NT2/D1 (cell line): Measurements from ENCODE around the gene LIMS1.
"Not testable (repeated sequence)": the region's sequence is repeated elsewhere in the genome, so short reads cannot be mapped to it uniquely, and the experiment has no call there.

Experiments
- SUZ12 ChIP-seq: IDR thresholded peaks from 2 replicates; pipeline ENCODE4 v1.6.1; 2011; ENCODE audit not compliant: insufficient read length, insufficient read depth; ENCODE audit errors: extremely low read depth
- YY1 ChIP-seq: IDR thresholded peaks from 2 replicates; pipeline ENCODE4 v1.6.1; 2011; ENCODE audit not compliant: insufficient read length, insufficient read depth
- ZNF274 ChIP-seq: IDR thresholded peaks from 2 replicates; pipeline ENCODE4 v1.6.1; 2011; ENCODE audit warnings: mild to moderate bottlenecking, low read depth, low read length

GRCh38 chr2:108716971-108717370 is 182.7 kb downstream of the LIMS1 start:
- TF ChIP-seq SUZ12, YY1, ZNF274: not testable (repeated sequence)
